ENCODE data around the gene SYNE4. TPM values are rescaled to one million over a fixed set of nuclear protein-coding genes. Genes with fewer than 3 reads are reported as not detected.
"Not testable (repeated sequence)": the region's sequence is repeated elsewhere in the genome, so short reads cannot be mapped to it uniquely, and the experiment has no call there.

SYNE4 gene
- polyA plus RNA-seq, 1 of the 3 experiments (the other 2 are of a cell fraction) = 0.48 TPM

- no peak for TF ChIP-seq RFX5 (IDR thresholded peaks at IDR 0.05; ENCODE audit: low read length)
- no peak for TF ChIP-seq EP300 (IDR thresholded peaks at IDR 0.05; ENCODE audit: borderline replicate concordance in 1 of 2, low read depth in 1 of 2, low read length in 1 of 2)
- no peak for TF ChIP-seq CTCF (IDR thresholded peaks at IDR 0.05)
- no peak for TF ChIP-seq JUND (IDR thresholded peaks at IDR 0.05)
- no peak for TF ChIP-seq IRF3 (IDR thresholded peaks at IDR 0.05; ENCODE audit: low read depth, low read length)
- TF ChIP-seq TCF12 (IDR thresholded peaks at IDR 0.05) = no peak
- no peak for TF ChIP-seq YY1 (IDR thresholded peaks at IDR 0.05; ENCODE audit: low read depth)
- TF ChIP-seq MXI1 (IDR thresholded peaks at IDR 0.05; ENCODE audit: low read depth, low read length) = no peak
- no peak for TF ChIP-seq POLR2AphosphoS5 (IDR thresholded peaks at IDR 0.05; ENCODE audit: low read depth, low read length)
- no peak for TF ChIP-seq FOSL2 (IDR thresholded peaks at IDR 0.05; ENCODE audit: borderline replicate concordance, low read depth)
- TF ChIP-seq USF2 (IDR thresholded peaks at IDR 0.05; ENCODE audit: borderline replicate concordance, low read depth, low read length) = no peak
- TF ChIP-seq GABPA (IDR thresholded peaks at IDR 0.05; ENCODE audit: low read depth) = no peak
- Histone ChIP-seq H3K4me1 (ENCODE audit: control insufficient read depth in 1 of 2, insufficient read depth in 2 of 2, low read depth in 1 of 2, low read length in 1 of 2) (no peaks in the 10 kb centered on the region), H3K27me3 (ENCODE audit: insufficient read depth) (peaks cover 36% of the 10 kb centered on the region), H3F3A (replicated peaks; ENCODE audit: insufficient read depth) (no peaks in the 10 kb centered on the region), H3K79me2 (ENCODE audit: insufficient read depth) (no peaks in the 10 kb centered on the region), H3K27ac (ENCODE audit: low read depth in 2 of 2, low read length in 1 of 2) (no peak overlapping the region), H3K4me2 (0 out of 2 replicates have a peak overlapping the region, but pooled peaks have one; percentile 11), H3K9ac (no peak overlapping the region), H3K36me3 (replicated peaks in 1 of 2; ENCODE audit: control insufficient read depth in 1 of 2, insufficient read depth in 2 of 2, low read length in 1 of 2) (no peaks in the 10 kb centered on the region), H4K20me1 (ENCODE audit: insufficient read depth) (no peaks in the 10 kb centered on the region), H3K9me3 (no peaks in the 10 kb centered on the region), H3K4me3 (ENCODE audit: low read depth in 2 of 2, low read length in 1 of 2) (no peak overlapping the region), H2AFZ (ENCODE audit: low read depth) (no peak overlapping the region), H3K9me2 (no peaks in the 10 kb centered on the region)
- 34% methylated on average over 15 of the region's 15 CpGs for WGBS (ENCODE audit: low lambda C conversion rate)
- POLR2A ChIA-PET = no interaction called here
- CTCF ChIA-PET = interaction anchor here (0.6 to 1.8 kb wide), 7 partner anchors 12 to 41 kb away, joined by 3 to 8 read pairs (median 3); no protein-coding TSS in a partner anchor
- DNase-seq = no peak
Observed at GRCh38 chr19:35958660-35959039, 50.0 kb downstream of the SYNE4 start.

- H3K4me3 ChIP-seq (ENCODE audit: low read depth in 2 of 2, low read length in 1 of 2); H3K79me2 ChIP-seq (ENCODE audit: insufficient read depth); H2AFZ ChIP-seq (ENCODE audit: low read depth); H3K27ac ChIP-seq (ENCODE audit: low read depth in 2 of 2, low read length in 1 of 2); DNase-seq; CTCF ChIA-PET; H3K9me2 ChIP-seq; H3K9ac ChIP-seq; H3K9me3 ChIP-seq; H4K20me1 ChIP-seq (ENCODE audit: insufficient read depth); H3F3A ChIP-seq (replicated peaks; ENCODE audit: insufficient read depth); H3K36me3 ChIP-seq (replicated peaks in 1 of 2; ENCODE audit: control insufficient read depth in 1 of 2, insufficient read depth in 2 of 2, low read length in 1 of 2); H3K4me1 ChIP-seq (ENCODE audit: control insufficient read depth in 1 of 2, insufficient read depth in 2 of 2, low read depth in 1 of 2, low read length in 1 of 2); POLR2A ChIA-PET; H3K4me2 ChIP-seq: not testable (repeated sequence)
- peaks cover 36% of the 10 kb centered on the region for H3K27me3 ChIP-seq (ENCODE audit: insufficient read depth)
- WGBS (ENCODE audit: low lambda C conversion rate) = 65% methylated on average over 8 of the region's 8 CpGs
Observed at GRCh38 chr19:35957411-35957810, 51.2 kb downstream of the SYNE4 start.
